GM23338 (cell line): Measurements from ENCODE around the gene CMC2. TPM values are rescaled to one million over a fixed set of nuclear protein-coding genes. Genes with fewer than 3 reads are reported as not detected.

ENCODE experiments used
- ATAC-seq: fragments of 200-7000 bp; cut with Tn5 transposase; 3 replicates; pipeline ENCODE4 v1.9.1; 2020
- DNase-seq: peaks from one replicate; pipeline ENCODE4 v3.0.0-alpha.2; 2015; ENCODE audit warnings: low spot score
- H2AFZ ChIP-seq: fragments of 200-600 bp; sonication (generic); 2 replicates; pipeline ENCODE4 v1.8.0; 2016; ENCODE audit warnings: antibody characterized with exemption, mild to moderate bottlenecking, moderate library complexity
- H3F3A ChIP-seq: fragments of 200-600 bp; sonication (generic); replicated peaks from 2 replicates; pipeline ENCODE4 v1.8.0; 2017; ENCODE audit warnings: antibody characterized with exemption, mixed run types, low read depth
- H3K27ac ChIP-seq: fragments of 200-600 bp; sonication (generic); 2 replicates; pipeline ENCODE4 v1.6.1; 2016; ENCODE audit warnings: low read depth
- H3K27me3 ChIP-seq: fragments of 200-600 bp; sonication (generic); 2 replicates; pipeline ENCODE4 v1.8.0; 2016; ENCODE audit warnings: mild to moderate bottlenecking, mixed run types, moderate library complexity; ENCODE audit not compliant: insufficient read depth
- H3K36me3 ChIP-seq: fragments of 200-600 bp; sonication (generic); 2 replicates; pipeline ENCODE4 v1.8.0; 2016; ENCODE audit warnings: mild to moderate bottlenecking; ENCODE audit not compliant: insufficient read depth
- H3K4me1 ChIP-seq: fragments of 200-600 bp; sonication (generic); 2 replicates; pipeline ENCODE4 v1.8.0; 2016; ENCODE audit warnings: mild to moderate bottlenecking, moderate library complexity; ENCODE audit not compliant: insufficient read depth
- H3K4me2 ChIP-seq: fragments of 200-600 bp; sonication (generic); 2 replicates; pipeline ENCODE4 v1.7.1; 2017; ENCODE audit warnings: mixed run types
- H3K4me3 ChIP-seq: fragments of 200-600 bp; sonication (generic); 2 replicates; pipeline ENCODE4 v1.6.1; 2016; ENCODE audit warnings: mixed run types
- H3K79me2 ChIP-seq: fragments of 200-600 bp; sonication (generic); replicated peaks from 2 replicates; pipeline ENCODE4 v1.8.0; 2017; ENCODE audit warnings: mild to moderate bottlenecking; ENCODE audit not compliant: insufficient read depth
- H3K9me2 ChIP-seq: fragments of 200-600 bp; sonication (generic); 2 replicates; pipeline ENCODE4 v1.8.0; 2017; ENCODE audit not compliant: insufficient read depth
- H4K20me1 ChIP-seq: fragments of 200-600 bp; sonication (generic); replicated peaks from 2 replicates; pipeline ENCODE4 v1.8.0; 2017; ENCODE audit warnings: mild to moderate bottlenecking; ENCODE audit not compliant: insufficient read depth
- H3K27ac Mint-ChIP-seq: 2 replicates; pipeline ENCODE4 v1.8.0; 2020; ENCODE audit warnings: inconsistent platforms, mild to moderate bottlenecking, moderate library complexity, mixed read lengths
- H3K27me3 Mint-ChIP-seq: 3 replicates; pipeline ENCODE4 v1.8.0; 2022; ENCODE audit warnings: low read depth, mild to moderate bottlenecking, moderate library complexity, mixed read lengths, inconsistent platforms; ENCODE audit not compliant: insufficient read depth, poor library complexity
- H3K36me3 Mint-ChIP-seq: 3 replicates; pipeline ENCODE4 v1.8.0; 2021; ENCODE audit warnings: low read depth, mild to moderate bottlenecking, inconsistent platforms, moderate library complexity, mixed read lengths
- H3K4me1 Mint-ChIP-seq: 3 replicates; pipeline ENCODE4 v1.8.0; 2020; ENCODE audit warnings: mild to moderate bottlenecking, inconsistent platforms, mixed read lengths
- H3K4me3 Mint-ChIP-seq: 3 replicates; pipeline ENCODE4 v1.8.0; 2021; ENCODE audit warnings: moderate library complexity, mild to moderate bottlenecking, inconsistent platforms, mixed read lengths
- H3K9me3 Mint-ChIP-seq: 3 replicates; pipeline ENCODE4 v1.8.0; 2020; ENCODE audit warnings: moderate library complexity, mild to moderate bottlenecking, inconsistent platforms, mixed read lengths
- CREB1 ChIP-seq: fragments of 250-450 bp; sonication (Bioruptor Pico); IDR thresholded peaks from 2 replicates; pipeline ENCODE4 v1.5.0; 2020; ENCODE audit warnings: low read depth, mild to moderate bottlenecking, moderate library complexity
- EZH2 ChIP-seq: fragments of 200-600 bp; sonication (generic); IDR thresholded peaks from one replicate; pipeline ENCODE4 v1.8.0; 2017; ENCODE audit warnings: antibody characterized with exemption, mild to moderate bottlenecking, low read depth; ENCODE audit not compliant: unreplicated experiment
- EZH2phosphoT487 ChIP-seq: fragments of 200-600 bp; sonication (generic); IDR thresholded peaks from one replicate; pipeline ENCODE4 v1.8.1; 2018; ENCODE audit warnings: antibody characterized with exemption; ENCODE audit not compliant: unreplicated experiment
- JUNB ChIP-seq: IDR thresholded peaks from one replicate; pipeline ENCODE4 v1.6.1; 2016; ENCODE audit warnings: antibody characterized with exemption; ENCODE audit not compliant: unreplicated experiment
- NANOG ChIP-seq: IDR thresholded peaks from 2 replicates; pipeline ENCODE4 v1.6.1; 2016; ENCODE audit warnings: antibody characterized with exemption, borderline replicate concordance
- POLR2AphosphoS5 ChIP-seq: IDR thresholded peaks from 2 replicates; pipeline ENCODE4 v1.6.1; 2016; ENCODE audit warnings: antibody characterized with exemption, low read depth
- STAT1 ChIP-seq: IDR thresholded peaks from one replicate; pipeline ENCODE4 v1.6.1; 2016; ENCODE audit warnings: antibody characterized with exemption; ENCODE audit not compliant: unreplicated experiment
- ZNF114 ChIP-seq: fragments of 250-450 bp; sonication (Bioruptor Pico); IDR thresholded peaks from 2 replicates; pipeline ENCODE4 v1.5.0; 2020; ENCODE audit warnings: mild to moderate bottlenecking, moderate library complexity
- ZNF331 ChIP-seq: fragments of 250-450 bp; sonication (Bioruptor Pico); IDR thresholded peaks from 2 replicates; pipeline ENCODE4 v1.5.0; 2020; ENCODE audit warnings: low read depth, mild to moderate bottlenecking, moderate library complexity
- polyA plus RNA-seq: library from polyadenylated mRNA; unstranded; fragments of >200 nt; fragmentation: Nextera tagmentation; extraction: Ambion mirVana; gene quantifications from 2 replicates; pipeline ENCODE4 v1.2.1, GENCODE V29; 2016
- total RNA-seq: library from RNA; depleted of rRNA; stranded (reverse); fragments of >200 nt; shearing (Covaris generic); gene quantifications from 2 replicates; pipeline ENCODE4 v1.2.3, GENCODE V29; 2014
- TF ChIP-seq, protein P1 (sequence below): fragments of 250-450 bp; sonication (Bioruptor Pico); IDR thresholded peaks from 2 replicates; pipeline ENCODE4 v1.5.0; 2020; ENCODE audit warnings: mild to moderate bottlenecking, moderate library complexity
- TF ChIP-seq, protein P2 (sequence below), 2 experiments: fragments of 200-600 bp in 1 of 2; sonication (generic) in 1 of 2; conservative IDR thresholded peaks; 2 replicates each; pipeline versions ENCODE4 v1.5.1 to v1.6.1; 2016 to 2017; ENCODE audit warnings: antibody characterized with exemption in 2 of 2, low read depth in 2 of 2, mild to moderate bottlenecking in 2 of 2, moderate library complexity in 1 of 2
- TF ChIP-seq, protein P3 (sequence below): IDR thresholded peaks from one replicate; pipeline ENCODE4 v1.6.1; 2018; ENCODE audit warnings: antibody characterized with exemption; ENCODE audit not compliant: unreplicated experiment
- TF ChIP-seq, protein P4 (sequence below): IDR thresholded peaks from 2 replicates; pipeline ENCODE4 v1.6.1; 2016; ENCODE audit warnings: antibody characterized with exemption

CMC2 gene
- total and polyA plus RNA-seq, 2 experiments from 2014 or later: 35.7 to 211 TPM

DNA sequence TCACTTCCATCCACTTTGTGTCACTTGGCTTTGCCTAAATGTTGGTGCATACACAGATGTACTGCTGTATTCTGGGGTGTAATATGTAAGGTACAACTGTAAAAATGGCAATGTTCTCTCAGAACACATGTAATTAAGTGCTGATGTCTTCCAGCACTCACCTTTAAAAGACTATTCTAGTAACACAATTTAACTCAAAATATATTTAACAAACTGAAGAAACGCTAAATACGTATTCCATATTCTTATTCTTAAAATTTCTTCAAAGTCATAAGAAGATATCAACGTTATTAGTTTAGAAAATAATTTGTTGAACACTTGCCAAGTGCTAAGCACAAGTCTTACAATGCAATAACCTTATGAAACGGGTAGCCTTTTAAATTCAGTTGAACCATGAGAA is 3.6 kb downstream of the CMC2 start:
- H3K4me1 Mint-ChIP-seq: peaks cover 17% of the 10 kb centered on the region

More for the DNA sequence above, 3.6 kb downstream of the CMC2 start:
- Mint-ChIP-seq H3K9me3 (no peaks in the 10 kb centered on the region), H3K36me3 (peaks cover 3% of the 10 kb centered on the region; the same call in 1 of the 3 replicates), H3K27me3 (peaks cover 9% of the 10 kb centered on the region), H3K4me3 (no peak overlapping the region), H3K27ac (no peak overlapping the region)
- DNase-seq (no peak), ATAC-seq (no peak)
- Histone ChIP-seq H3K79me2 (peaks cover 88% of the 10 kb centered on the region), H2AFZ (no peak overlapping the region), H3K4me3 (no peak overlapping the region), H3K4me1 (peaks cover 7% of the 10 kb centered on the region), H3K27me3 (no peaks in the 10 kb centered on the region), H3K4me2 (no peak overlapping the region), H3K9me2 (no peaks in the 10 kb centered on the region), H3F3A (no peaks in the 10 kb centered on the region), H3K36me3 (no peaks in the 10 kb centered on the region), H4K20me1 (peaks cover 26% of the 10 kb centered on the region), H3K27ac (no peak overlapping the region)
- TF ChIP-seq, protein P1, sequence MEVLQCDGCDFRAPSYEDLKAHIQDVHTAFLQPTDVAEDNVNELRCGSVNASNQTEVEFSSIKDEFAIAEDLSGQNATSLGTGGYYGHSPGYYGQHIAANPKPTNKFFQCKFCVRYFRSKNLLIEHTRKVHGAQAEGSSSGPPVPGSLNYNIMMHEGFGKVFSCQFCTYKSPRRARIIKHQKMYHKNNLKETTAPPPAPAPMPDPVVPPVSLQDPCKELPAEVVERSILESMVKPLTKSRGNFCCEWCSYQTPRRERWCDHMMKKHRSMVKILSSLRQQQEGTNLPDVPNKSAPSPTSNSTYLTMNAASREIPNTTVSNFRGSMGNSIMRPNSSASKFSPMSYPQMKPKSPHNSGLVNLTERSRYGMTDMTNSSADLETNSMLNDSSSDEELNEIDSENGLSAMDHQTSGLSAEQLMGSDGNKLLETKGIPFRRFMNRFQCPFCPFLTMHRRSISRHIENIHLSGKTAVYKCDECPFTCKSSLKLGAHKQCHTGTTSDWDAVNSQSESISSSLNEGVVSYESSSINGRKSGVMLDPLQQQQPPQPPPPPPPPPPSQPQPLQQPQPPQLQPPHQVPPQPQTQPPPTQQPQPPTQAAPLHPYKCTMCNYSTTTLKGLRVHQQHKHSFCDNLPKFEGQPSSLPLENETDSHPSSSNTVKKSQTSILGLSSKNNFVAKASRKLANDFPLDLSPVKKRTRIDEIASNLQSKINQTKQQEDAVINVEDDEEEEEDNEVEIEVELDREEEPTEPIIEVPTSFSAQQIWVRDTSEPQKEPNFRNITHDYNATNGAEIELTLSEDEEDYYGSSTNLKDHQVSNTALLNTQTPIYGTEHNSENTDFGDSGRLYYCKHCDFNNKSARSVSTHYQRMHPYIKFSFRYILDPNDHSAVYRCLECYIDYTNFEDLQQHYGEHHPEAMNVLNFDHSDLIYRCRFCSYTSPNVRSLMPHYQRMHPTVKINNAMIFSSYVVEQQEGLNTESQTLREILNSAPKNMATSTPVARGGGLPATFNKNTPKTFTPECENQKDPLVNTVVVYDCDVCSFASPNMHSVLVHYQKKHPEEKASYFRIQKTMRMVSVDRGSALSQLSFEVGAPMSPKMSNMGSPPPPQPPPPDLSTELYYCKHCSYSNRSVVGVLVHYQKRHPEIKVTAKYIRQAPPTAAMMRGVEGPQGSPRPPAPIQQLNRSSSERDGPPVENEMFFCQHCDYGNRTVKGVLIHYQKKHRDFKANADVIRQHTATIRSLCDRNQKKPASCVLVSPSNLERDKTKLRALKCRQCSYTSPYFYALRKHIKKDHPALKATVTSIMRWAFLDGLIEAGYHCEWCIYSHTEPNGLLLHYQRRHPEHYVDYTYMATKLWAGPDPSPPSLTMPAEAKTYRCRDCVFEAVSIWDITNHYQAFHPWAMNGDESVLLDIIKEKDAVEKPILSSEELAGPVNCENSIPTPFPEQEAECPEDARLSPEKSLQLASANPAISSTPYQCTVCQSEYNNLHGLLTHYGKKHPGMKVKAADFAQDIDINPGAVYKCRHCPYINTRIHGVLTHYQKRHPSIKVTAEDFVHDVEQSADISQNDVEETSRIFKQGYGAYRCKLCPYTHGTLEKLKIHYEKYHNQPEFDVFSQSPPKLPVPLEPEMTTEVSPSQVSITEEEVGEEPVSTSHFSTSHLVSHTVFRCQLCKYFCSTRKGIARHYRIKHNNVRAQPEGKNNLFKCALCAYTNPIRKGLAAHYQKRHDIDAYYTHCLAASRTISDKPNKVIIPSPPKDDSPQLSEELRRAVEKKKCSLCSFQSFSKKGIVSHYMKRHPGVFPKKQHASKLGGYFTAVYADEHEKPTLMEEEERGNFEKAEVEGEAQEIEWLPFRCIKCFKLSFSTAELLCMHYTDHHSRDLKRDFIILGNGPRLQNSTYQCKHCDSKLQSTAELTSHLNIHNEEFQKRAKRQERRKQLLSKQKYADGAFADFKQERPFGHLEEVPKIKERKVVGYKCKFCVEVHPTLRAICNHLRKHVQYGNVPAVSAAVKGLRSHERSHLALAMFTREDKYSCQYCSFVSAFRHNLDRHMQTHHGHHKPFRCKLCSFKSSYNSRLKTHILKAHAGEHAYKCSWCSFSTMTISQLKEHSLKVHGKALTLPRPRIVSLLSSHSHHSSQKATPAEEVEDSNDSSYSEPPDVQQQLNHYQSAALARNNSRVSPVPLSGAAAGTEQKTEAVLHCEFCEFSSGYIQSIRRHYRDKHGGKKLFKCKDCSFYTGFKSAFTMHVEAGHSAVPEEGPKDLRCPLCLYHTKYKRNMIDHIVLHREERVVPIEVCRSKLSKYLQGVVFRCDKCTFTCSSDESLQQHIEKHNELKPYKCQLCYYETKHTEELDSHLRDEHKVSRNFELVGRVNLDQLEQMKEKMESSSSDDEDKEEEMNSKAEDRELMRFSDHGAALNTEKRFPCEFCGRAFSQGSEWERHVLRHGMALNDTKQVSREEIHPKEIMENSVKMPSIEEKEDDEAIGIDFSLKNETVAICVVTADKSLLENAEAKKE: no peak
- TF ChIP-seq STAT1: no peak
- no peak for TF ChIP-seq ZNF114 (CRISPR knock-in tag)
- TF ChIP-seq, protein P2, sequence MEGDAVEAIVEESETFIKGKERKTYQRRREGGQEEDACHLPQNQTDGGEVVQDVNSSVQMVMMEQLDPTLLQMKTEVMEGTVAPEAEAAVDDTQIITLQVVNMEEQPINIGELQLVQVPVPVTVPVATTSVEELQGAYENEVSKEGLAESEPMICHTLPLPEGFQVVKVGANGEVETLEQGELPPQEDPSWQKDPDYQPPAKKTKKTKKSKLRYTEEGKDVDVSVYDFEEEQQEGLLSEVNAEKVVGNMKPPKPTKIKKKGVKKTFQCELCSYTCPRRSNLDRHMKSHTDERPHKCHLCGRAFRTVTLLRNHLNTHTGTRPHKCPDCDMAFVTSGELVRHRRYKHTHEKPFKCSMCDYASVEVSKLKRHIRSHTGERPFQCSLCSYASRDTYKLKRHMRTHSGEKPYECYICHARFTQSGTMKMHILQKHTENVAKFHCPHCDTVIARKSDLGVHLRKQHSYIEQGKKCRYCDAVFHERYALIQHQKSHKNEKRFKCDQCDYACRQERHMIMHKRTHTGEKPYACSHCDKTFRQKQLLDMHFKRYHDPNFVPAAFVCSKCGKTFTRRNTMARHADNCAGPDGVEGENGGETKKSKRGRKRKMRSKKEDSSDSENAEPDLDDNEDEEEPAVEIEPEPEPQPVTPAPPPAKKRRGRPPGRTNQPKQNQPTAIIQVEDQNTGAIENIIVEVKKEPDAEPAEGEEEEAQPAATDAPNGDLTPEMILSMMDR (conservative IDR thresholded peaks at IDR 0.05; ENCODE audit: low read depth in 2 of 2): no peak
- TF ChIP-seq, protein P3, sequence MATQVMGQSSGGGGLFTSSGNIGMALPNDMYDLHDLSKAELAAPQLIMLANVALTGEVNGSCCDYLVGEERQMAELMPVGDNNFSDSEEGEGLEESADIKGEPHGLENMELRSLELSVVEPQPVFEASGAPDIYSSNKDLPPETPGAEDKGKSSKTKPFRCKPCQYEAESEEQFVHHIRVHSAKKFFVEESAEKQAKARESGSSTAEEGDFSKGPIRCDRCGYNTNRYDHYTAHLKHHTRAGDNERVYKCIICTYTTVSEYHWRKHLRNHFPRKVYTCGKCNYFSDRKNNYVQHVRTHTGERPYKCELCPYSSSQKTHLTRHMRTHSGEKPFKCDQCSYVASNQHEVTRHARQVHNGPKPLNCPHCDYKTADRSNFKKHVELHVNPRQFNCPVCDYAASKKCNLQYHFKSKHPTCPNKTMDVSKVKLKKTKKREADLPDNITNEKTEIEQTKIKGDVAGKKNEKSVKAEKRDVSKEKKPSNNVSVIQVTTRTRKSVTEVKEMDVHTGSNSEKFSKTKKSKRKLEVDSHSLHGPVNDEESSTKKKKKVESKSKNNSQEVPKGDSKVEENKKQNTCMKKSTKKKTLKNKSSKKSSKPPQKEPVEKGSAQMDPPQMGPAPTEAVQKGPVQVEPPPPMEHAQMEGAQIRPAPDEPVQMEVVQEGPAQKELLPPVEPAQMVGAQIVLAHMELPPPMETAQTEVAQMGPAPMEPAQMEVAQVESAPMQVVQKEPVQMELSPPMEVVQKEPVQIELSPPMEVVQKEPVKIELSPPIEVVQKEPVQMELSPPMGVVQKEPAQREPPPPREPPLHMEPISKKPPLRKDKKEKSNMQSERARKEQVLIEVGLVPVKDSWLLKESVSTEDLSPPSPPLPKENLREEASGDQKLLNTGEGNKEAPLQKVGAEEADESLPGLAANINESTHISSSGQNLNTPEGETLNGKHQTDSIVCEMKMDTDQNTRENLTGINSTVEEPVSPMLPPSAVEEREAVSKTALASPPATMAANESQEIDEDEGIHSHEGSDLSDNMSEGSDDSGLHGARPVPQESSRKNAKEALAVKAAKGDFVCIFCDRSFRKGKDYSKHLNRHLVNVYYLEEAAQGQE: no peak
- TF ChIP-seq, protein P4, sequence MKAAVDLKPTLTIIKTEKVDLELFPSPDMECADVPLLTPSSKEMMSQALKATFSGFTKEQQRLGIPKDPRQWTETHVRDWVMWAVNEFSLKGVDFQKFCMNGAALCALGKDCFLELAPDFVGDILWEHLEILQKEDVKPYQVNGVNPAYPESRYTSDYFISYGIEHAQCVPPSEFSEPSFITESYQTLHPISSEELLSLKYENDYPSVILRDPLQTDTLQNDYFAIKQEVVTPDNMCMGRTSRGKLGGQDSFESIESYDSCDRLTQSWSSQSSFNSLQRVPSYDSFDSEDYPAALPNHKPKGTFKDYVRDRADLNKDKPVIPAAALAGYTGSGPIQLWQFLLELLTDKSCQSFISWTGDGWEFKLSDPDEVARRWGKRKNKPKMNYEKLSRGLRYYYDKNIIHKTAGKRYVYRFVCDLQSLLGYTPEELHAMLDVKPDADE: no peak
- TF ChIP-seq ZNF331 (CRISPR knock-in tag): no peak
- TF ChIP-seq NANOG: no peak
- TF ChIP-seq CREB1 (CRISPR knock-in tag): no peak
- TF ChIP-seq EZH2phosphoT487: no peak
- TF ChIP-seq JUNB: no peak
- TF ChIP-seq POLR2AphosphoS5: no peak
- no peak for TF ChIP-seq EZH2
